CD4-positive, CD25-positive, alpha-beta regulatory T cell (primary cell): ENCODE results near the gene SMAD1. TPM values are rescaled to one million over a fixed set of nuclear protein-coding genes. Genes with fewer than 3 reads are reported as not detected.

Source experiments
- ATAC-seq, 2 donors: fragments of 150-1000 bp; cut with Tn5 transposase; one replicate each; pipeline ENCODE4 v1.10.0; 2021; ENCODE audit warnings: low read depth in 2 of 2, moderate number of reproducible peaks in 2 of 2, moderate library complexity in 1 of 2
- DNase-seq, 3 donors: peaks; one replicate each; pipeline versions ENCODE4 v3.0.0 to v3.0.0-alpha.2; 2012 to 2022; ENCODE audit warnings: mixed read lengths in 1 of 3
- H3K27ac ChIP-seq: one replicate; pipeline ENCODE4 v1.7.0; 2013; ENCODE audit warnings: mild to moderate bottlenecking, low read length; ENCODE audit not compliant: insufficient read depth, poor library complexity, severe bottlenecking
- H3K27me3 ChIP-seq: one replicate; pipeline ENCODE4 v1.7.0; 2013; ENCODE audit warnings: low read length; ENCODE audit not compliant: control insufficient read depth, insufficient read depth
- H3K36me3 ChIP-seq: one replicate; pipeline ENCODE4 v1.7.0; 2013; ENCODE audit warnings: mild to moderate bottlenecking, low read length, moderate library complexity; ENCODE audit not compliant: control insufficient read depth, insufficient read depth
- H3K4me1 ChIP-seq: 2 replicates; pipeline ENCODE4 v1.7.0; 2013; ENCODE audit warnings: mild to moderate bottlenecking, low read length; ENCODE audit not compliant: insufficient read depth, control insufficient read depth, poor library complexity, severe bottlenecking
- H3K4me3 ChIP-seq: one replicate; pipeline ENCODE4 v1.7.0; 2013; ENCODE audit warnings: low read depth, mild to moderate bottlenecking, low read length, moderate library complexity
- H3K9me3 ChIP-seq, 2 experiments: 1 replicate in 1 of 2; 2 replicates in 1 of 2; pipeline ENCODE4 v1.7.0; 2013; ENCODE audit warnings: low read length in 2 of 2, mild to moderate bottlenecking in 1 of 2, moderate library complexity in 1 of 2; ENCODE audit not compliant: control insufficient read depth in 2 of 2
- H3K27ac Mint-ChIP-seq, 3 donors: one replicate each; pipeline ENCODE4 v1.8.0; 2020 to 2022; ENCODE audit warnings: mild to moderate bottlenecking in 3 of 3, mixed read lengths in 3 of 3, moderate library complexity in 2 of 3
- H3K27me3 Mint-ChIP-seq: one replicate; pipeline ENCODE4 v1.8.0; 2022; ENCODE audit warnings: mild to moderate bottlenecking, mixed read lengths
- H3K36me3 Mint-ChIP-seq: one replicate; pipeline ENCODE4 v1.8.0; 2020; ENCODE audit warnings: mixed read lengths
- H3K4me1 Mint-ChIP-seq, 4 donors: one replicate each; pipeline ENCODE4 v1.8.0; 2020 to 2022; ENCODE audit warnings: mixed read lengths in 4 of 4, mild to moderate bottlenecking in 1 of 4
- H3K4me3 Mint-ChIP-seq, 4 donors: one replicate each; pipeline ENCODE4 v1.8.0; 2020 to 2022; ENCODE audit warnings: mild to moderate bottlenecking in 4 of 4, mixed read lengths in 4 of 4, moderate library complexity in 3 of 4
- H3K9me3 Mint-ChIP-seq, 7 donors: one replicate each; pipeline ENCODE4 v1.8.0; 2020 to 2022; ENCODE audit warnings: mixed read lengths in 7 of 7, mild to moderate bottlenecking in 3 of 7, moderate library complexity in 2 of 7
- polyA plus RNA-seq, 4 donors: library from polyadenylated mRNA; unstranded; fragments of 300-500 nt; fragmentation: Illumina TruSeq; gene quantifications; one replicate each; pipeline ENCODE4 v1.2.3, GENCODE V29; 2021
- total RNA-seq: library from RNA; stranded (reverse); gene quantifications from one replicate; pipeline ENCODE4 v1.2.3, GENCODE V29; 2022

The SMAD1 gene
- total and polyA plus RNA-seq, 5 donors from 2014 or later = 1.2 to 7.2 (median 3.7) TPM

- Mint-ChIP-seq H3K27me3 (peaks cover 14% of the 10 kb centered on the region), H3K9me3 (no peaks in the 10 kb centered on the region)
- no peak overlapping the region for H3K4me3 ChIP-seq
These were observed 7.9 kb downstream of the SMAD1 start for GRCh38 chr4:145489556-145489955.

GRCh38 chr4:145490361-145490760, 8.7 kb downstream of the SMAD1 start:
- H3K9me3 Mint-ChIP-seq = no peaks in the 10 kb centered on the region
- H3K27ac Mint-ChIP-seq = no peak overlapping the region
- ATAC-seq = no peak
- H3K36me3 Mint-ChIP-seq = no peaks in the 10 kb centered on the region
- Histone ChIP-seq H3K4me1 (peaks cover 5% of the 10 kb centered on the region), H3K27me3 (peaks cover 10% of the 10 kb centered on the region), H3K36me3 (no peaks in the 10 kb centered on the region), H3K4me3 (no peak overlapping the region), H3K9me3 (no peaks in the 10 kb centered on the region), H3K27ac (no peak overlapping the region)
- peaks cover 0 to 7% (median 0%) of the 10 kb centered on the region in 4 donors for H3K4me1 Mint-ChIP-seq
- peaks cover 14% of the 10 kb centered on the region for H3K27me3 Mint-ChIP-seq
- no peak overlapping the region for H3K4me3 Mint-ChIP-seq
- DNase-seq = no peak

More at GRCh38 chr4:145489556-145489955, 7.9 kb downstream of the SMAD1 start:
- Mint-ChIP-seq H3K4me3 (no peak overlapping the region), H3K36me3 (no peaks in the 10 kb centered on the region), H3K27ac (no peak overlapping the region), H3K4me1 (peaks cover 0 to 7% (median 0%) of the 10 kb centered on the region in 4 donors)
- no peak overlapping the region for H3K27ac ChIP-seq
- H3K36me3 ChIP-seq = no peaks in the 10 kb centered on the region
- ATAC-seq (no peak), DNase-seq (no peak)
- H3K4me1 ChIP-seq = peaks cover 5% of the 10 kb centered on the region
- peaks cover 12% of the 10 kb centered on the region for H3K27me3 ChIP-seq
- no peaks in the 10 kb centered on the region for H3K9me3 ChIP-seq

GRCh38 chr4:145490796-145491195, 9.1 kb downstream of the SMAD1 start:
- Histone ChIP-seq H3K4me3 (no peak overlapping the region), H3K27ac (no peak overlapping the region), H3K36me3 (no peaks in the 10 kb centered on the region), H3K27me3 (peaks cover 7% of the 10 kb centered on the region), H3K4me1 (peaks cover 5% of the 10 kb centered on the region), H3K9me3 (no peaks in the 10 kb centered on the region)
- Mint-ChIP-seq H3K36me3 (no peaks in the 10 kb centered on the region), H3K9me3 (no peaks in the 10 kb centered on the region), H3K27me3 (peaks cover 14% of the 10 kb centered on the region), H3K27ac (no peak overlapping the region), H3K4me3 (no peak overlapping the region), H3K4me1 (peaks cover 0 to 7% (median 0%) of the 10 kb centered on the region in 4 donors)
- no peak for DNase-seq
- no peak for ATAC-seq

DNA sequence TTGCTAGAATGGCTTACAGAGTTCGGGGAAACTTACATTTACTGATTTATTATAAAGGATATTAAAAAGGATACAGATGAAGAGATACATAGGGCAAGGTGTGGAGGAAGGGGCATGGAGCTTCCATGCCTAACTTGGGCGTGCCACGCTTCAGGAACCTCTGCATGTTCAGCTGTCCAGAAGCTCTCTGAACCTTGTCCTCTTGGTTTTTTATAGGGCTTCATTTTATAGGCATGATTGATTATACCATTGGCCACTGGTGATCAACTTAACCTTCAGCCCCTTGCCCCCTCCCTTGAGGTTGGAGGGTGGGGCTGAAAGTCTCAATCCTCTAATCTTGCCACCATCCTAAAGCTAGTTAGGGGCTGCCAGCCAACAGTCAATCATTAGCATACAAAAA, 10.7 kb downstream of the SMAD1 start:
- Mint-ChIP-seq H3K36me3 (no peaks in the 10 kb centered on the region), H3K27ac (no peak overlapping the region)

GRCh38 chr4:145493166-145493565, 11.5 kb downstream of the SMAD1 start:
- Histone ChIP-seq H3K4me3 (no peak overlapping the region), H3K27me3 (peaks cover 3% of the 10 kb centered on the region), H3K27ac (no peak overlapping the region), H3K4me1 (no peaks in the 10 kb centered on the region), H3K9me3 (no peaks in the 10 kb centered on the region), H3K36me3 (no peaks in the 10 kb centered on the region)
- ATAC-seq (no peak), DNase-seq (no peak)
- peaks cover 16% of the 10 kb centered on the region for H3K27me3 Mint-ChIP-seq
- no peak overlapping the region for H3K27ac Mint-ChIP-seq
- no peaks in the 10 kb centered on the region for H3K4me1 Mint-ChIP-seq
- H3K9me3 Mint-ChIP-seq = no peaks in the 10 kb centered on the region
- no peak overlapping the region for H3K4me3 Mint-ChIP-seq
- no peaks in the 10 kb centered on the region for H3K36me3 Mint-ChIP-seq

More for the DNA sequence above, 10.7 kb downstream of the SMAD1 start:
- no peak for DNase-seq
- Histone ChIP-seq H3K27me3 (peaks cover 5% of the 10 kb centered on the region), H3K4me3 (no peak overlapping the region), H3K36me3 (no peaks in the 10 kb centered on the region), H3K27ac (no peak overlapping the region), H3K4me1 (peaks cover 5% of the 10 kb centered on the region), H3K9me3 (no peaks in the 10 kb centered on the region)
- peaks cover 0 to 6% (median 0%) of the 10 kb centered on the region in 4 donors for H3K4me1 Mint-ChIP-seq
- no peak overlapping the region for H3K4me3 Mint-ChIP-seq
- ATAC-seq = no peak
- H3K9me3 Mint-ChIP-seq = no peaks in the 10 kb centered on the region
- H3K27me3 Mint-ChIP-seq = peaks cover 16% of the 10 kb centered on the region

DNA sequence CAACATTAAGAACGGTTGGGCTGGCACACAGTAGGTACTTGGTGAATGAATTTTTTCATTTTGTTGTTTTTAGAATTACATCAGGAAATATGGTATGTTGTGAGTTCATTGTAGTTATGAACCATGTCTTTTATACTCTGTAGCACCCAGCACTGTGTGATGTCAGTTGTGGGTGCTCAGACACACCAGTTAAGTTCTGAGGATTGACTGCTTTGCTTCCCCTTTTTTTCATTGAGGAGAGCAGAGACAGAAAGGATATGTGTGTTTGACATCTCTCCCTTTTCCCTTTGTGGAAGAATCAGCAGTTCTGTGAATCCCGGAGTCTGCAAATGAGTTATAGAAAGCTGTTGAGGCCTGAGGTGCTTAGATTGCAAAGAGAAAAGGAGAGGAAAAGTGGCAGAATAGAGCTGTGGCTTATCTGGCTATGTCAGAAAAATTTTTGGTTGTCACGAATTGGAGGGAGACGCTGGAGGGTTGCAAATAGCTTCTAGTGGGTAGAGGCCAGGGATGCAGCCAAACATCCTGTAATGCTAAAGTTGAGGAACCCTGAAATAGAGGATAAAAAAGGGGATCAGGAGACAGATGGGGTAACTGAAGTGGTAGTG, 13.1 kb downstream of the SMAD1 start:
- Histone ChIP-seq H3K27ac (no peak overlapping the region), H3K27me3 (peaks cover 3% of the 10 kb centered on the region), H3K36me3 (no peaks in the 10 kb centered on the region), H3K4me3 (no peak overlapping the region), H3K9me3 (no peaks in the 10 kb centered on the region), H3K4me1 (no peaks in the 10 kb centered on the region)
- peaks cover 16% of the 10 kb centered on the region for H3K27me3 Mint-ChIP-seq
- H3K9me3 Mint-ChIP-seq = no peaks in the 10 kb centered on the region
- DNase-seq (no peak), ATAC-seq (no peak)
- H3K4me1 Mint-ChIP-seq = no peaks in the 10 kb centered on the region
- no peak overlapping the region for H3K4me3 Mint-ChIP-seq
- H3K27ac Mint-ChIP-seq = no peak overlapping the region
- H3K36me3 Mint-ChIP-seq = no peaks in the 10 kb centered on the region

DNA sequence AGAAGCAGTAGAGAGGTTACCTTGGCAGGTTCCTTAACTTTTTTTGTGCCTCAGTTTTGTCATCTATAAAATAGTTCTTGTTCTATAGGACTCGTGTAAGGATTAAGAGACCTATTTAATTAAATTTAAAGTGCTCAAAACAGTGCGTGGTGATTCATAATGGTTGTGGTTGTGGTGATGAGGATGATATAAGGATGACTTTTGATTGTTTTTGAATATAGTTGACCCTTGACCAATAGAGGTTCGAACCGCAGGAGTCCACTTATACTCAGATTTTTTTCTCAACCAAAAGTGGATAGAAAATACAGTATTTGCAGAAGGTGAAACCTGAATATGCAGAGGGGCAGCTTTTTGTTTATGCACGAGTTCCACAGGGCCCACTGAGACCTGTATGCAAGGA, 14.6 kb downstream of the SMAD1 start:
- H3K9me3 Mint-ChIP-seq = no peaks in the 10 kb centered on the region
- H3K27ac ChIP-seq = no peak overlapping the region
- H3K36me3 ChIP-seq = no peaks in the 10 kb centered on the region
- H3K4me3 ChIP-seq = no peak overlapping the region
- H3K9me3 ChIP-seq = no peaks in the 10 kb centered on the region
- H3K27me3 Mint-ChIP-seq = peaks cover 15% of the 10 kb centered on the region
- no peak overlapping the region for H3K27ac Mint-ChIP-seq
- DNase-seq = no peak
- ATAC-seq = no peak
- H3K36me3 Mint-ChIP-seq = no peaks in the 10 kb centered on the region
- no peak overlapping the region for H3K4me3 Mint-ChIP-seq
- no peaks in the 10 kb centered on the region for H3K27me3 ChIP-seq
- no peaks in the 10 kb centered on the region for H3K4me1 ChIP-seq
- no peaks in the 10 kb centered on the region for H3K4me1 Mint-ChIP-seq
